ENCODE measurements around the gene PLTP. TPM values are rescaled to one million over a fixed set of nuclear protein-coding genes. Genes with fewer than 3 reads are reported as not detected.
A peak's percentile ranks its signal among the peaks of the same experiment; 100 is the strongest.

The PLTP gene
- total RNA-seq, 2 donors from 2014 or later: 53.6 to 221 TPM

DNA sequence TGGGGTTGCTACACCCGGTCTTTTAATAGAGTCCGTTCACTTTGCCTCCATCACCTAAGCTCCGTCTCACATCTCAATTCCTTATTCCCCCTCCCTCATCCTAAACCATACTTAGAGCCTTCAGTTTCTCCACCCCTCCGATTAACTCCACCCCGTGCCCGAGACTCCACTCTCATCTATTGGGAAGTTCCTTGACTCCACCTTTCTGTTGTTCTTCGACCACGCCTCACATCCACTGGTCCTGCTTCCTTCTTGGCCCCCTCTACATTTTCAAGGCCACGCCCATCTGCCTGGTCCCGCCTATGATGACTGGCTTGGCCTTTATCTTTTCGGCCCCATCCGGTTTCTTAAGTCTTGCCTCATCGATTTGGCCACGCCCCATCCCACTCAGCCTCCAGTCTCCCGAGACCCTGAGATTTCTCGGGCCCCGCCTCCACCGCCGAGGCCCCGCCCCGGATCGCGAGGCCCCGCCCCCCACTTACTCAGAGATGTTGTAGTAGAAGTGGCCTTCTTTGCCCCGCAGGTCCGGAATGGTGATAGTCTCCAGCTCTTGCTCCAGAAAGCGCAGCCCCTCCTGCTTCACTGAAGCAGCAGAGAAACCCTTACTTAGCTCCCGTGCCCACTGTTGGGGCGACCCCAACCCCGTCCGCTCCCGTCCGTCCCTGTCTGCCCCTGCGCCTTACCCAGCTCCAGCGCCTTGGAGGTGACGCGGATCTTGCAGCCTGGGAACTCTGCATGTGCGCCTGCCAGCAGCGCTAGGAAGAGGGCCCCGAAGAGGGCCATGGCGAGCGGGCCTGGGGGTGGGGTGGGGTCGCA lies 1.1 kb downstream of the PLTP start:
- TF ChIP-seq, protein P1, sequence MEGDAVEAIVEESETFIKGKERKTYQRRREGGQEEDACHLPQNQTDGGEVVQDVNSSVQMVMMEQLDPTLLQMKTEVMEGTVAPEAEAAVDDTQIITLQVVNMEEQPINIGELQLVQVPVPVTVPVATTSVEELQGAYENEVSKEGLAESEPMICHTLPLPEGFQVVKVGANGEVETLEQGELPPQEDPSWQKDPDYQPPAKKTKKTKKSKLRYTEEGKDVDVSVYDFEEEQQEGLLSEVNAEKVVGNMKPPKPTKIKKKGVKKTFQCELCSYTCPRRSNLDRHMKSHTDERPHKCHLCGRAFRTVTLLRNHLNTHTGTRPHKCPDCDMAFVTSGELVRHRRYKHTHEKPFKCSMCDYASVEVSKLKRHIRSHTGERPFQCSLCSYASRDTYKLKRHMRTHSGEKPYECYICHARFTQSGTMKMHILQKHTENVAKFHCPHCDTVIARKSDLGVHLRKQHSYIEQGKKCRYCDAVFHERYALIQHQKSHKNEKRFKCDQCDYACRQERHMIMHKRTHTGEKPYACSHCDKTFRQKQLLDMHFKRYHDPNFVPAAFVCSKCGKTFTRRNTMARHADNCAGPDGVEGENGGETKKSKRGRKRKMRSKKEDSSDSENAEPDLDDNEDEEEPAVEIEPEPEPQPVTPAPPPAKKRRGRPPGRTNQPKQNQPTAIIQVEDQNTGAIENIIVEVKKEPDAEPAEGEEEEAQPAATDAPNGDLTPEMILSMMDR (IDR thresholded peaks at IDR 0.05): no peak
- peaks cover 0 to 31% of the 10 kb centered on the region in 2 donors for H3K4me1 ChIP-seq
- peak overlapping the region; percentile 42 to 58 for H3K4me3 ChIP-seq
- H3K27ac ChIP-seq: peak overlapping the region; percentile 82 to 88
- peak; percentile 100 for DNase-seq (ENCODE audit: low spot score)
- no peaks in the 10 kb centered on the region for H3K9me3 ChIP-seq
- H3K36me3 ChIP-seq: peaks cover 4% of the 10 kb centered on the region
- no peaks in the 10 kb centered on the region for H3K27me3 ChIP-seq

DNA sequence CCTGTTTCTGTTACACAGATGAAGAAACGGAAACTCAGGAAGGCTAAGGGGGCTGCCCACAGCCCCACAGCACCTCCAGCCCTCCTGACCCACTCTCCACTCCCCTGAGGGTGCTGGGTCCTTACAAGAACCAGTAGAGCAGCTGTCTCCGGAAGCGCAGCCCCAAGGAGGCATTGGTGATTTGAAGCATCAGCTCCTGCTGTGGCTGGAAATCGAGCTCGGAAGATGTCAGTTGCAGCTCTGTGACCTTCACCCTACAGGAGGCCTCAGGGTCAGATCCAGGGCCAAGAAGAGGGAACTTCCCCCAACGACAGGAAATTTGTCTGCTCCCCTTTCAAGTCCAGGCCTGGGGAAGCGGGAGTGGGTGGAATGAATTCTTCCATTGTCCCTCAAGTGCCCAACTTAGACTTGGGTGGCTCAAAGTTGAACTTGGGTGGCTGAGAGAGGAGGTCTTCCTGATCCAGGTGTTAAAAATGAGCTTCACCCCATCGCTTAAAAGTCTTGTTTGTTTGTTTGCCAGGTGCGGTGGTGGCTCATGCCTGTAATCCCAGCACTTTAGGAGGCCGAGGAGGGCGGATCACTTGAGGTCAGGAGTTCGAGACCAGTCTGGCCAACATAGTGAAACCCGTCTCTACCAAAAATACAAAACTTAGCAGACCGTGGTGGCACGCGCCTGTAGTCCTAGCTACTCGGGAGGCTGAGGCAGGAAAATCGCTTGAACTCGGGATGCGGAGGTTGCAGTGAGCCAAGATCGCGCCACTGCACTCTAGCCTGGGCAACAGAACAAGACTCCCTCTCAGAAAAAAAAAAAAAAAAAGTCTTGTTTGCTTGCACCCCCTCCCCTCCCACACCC lies 1.9 kb downstream of the PLTP start:
- peak overlapping the region; percentile 17 to 82 for H3K27ac ChIP-seq

DNA sequence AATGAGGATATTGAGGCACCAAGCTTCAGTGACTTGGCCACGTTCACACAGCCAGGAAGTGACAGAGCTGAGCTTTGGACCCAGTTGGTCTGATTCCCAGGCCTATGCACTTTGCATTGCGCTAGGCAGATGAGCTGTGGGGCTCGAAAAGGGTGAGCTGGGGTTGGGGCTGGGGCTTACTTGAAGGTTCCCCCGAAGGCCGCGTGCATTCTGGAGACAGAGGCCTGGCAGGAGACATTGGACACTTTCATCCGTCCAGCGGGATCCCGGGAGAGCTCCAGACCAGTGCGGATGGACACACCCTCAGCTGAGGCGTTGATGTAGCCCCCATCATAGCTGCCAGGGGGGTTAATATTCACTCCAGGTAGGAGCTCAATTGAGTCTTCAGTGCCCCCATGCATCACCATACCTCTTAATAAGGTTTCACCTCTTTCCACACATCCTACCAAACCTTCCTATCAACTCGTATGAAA lies 2.6 kb downstream of the PLTP start:
- Histone ChIP-seq H3K9me3 (no peaks in the 10 kb centered on the region), H3K4me1 (peaks cover 0 to 31% of the 10 kb centered on the region in 2 donors), H3K4me3 (no peak overlapping the region), H3K27ac (no peak overlapping the region), H3K36me3 (peaks cover 6% of the 10 kb centered on the region), H3K27me3 (no peaks in the 10 kb centered on the region)
- TF ChIP-seq, protein P1 (IDR thresholded peaks at IDR 0.05): no peak
- no peak for DNase-seq (ENCODE audit: low spot score)

More for the DNA sequence above, 1.9 kb downstream of the PLTP start:
- Histone ChIP-seq H3K36me3 (peaks cover 6% of the 10 kb centered on the region), H3K27me3 (no peaks in the 10 kb centered on the region), H3K9me3 (no peaks in the 10 kb centered on the region), H3K4me1 (peaks cover 0 to 31% of the 10 kb centered on the region in 2 donors), H3K4me3 (peak overlapping the region; percentile 42 to 58)
- DNase-seq (ENCODE audit: low spot score): no peak
- TF ChIP-seq, protein P1 (IDR thresholded peaks at IDR 0.05): no peak

DNA sequence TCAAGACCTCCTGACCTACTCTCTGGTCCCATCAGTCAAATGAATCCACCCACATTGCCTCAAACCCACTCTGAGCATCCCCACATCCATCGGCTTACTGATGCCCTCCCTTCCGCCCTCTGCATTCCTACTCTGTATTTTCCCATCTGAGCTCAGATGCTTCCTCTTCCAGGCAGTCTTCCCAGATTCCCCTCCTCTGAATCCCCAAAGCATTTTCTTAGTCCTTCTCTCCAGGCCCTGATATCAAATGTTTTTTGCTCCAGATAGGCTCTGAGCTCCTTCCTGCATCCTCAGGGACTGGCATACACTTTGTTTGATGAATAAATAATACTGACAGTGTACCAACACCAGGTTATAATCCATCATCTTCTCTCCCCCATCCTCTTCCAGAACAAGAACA lies 3.9 kb downstream of the PLTP start:
- no peak overlapping the region for H3K27ac ChIP-seq
- no peak overlapping the region for H3K4me3 ChIP-seq
- no peak for DNase-seq (ENCODE audit: low spot score)
- H3K36me3 ChIP-seq: peaks cover 12% of the 10 kb centered on the region
- no peaks in the 10 kb centered on the region for H3K27me3 ChIP-seq
- TF ChIP-seq, protein P1 (IDR thresholded peaks at IDR 0.05): no peak
- H3K9me3 ChIP-seq: no peaks in the 10 kb centered on the region
- H3K4me1 ChIP-seq: peaks cover 0 to 31% of the 10 kb centered on the region in 2 donors

DNA sequence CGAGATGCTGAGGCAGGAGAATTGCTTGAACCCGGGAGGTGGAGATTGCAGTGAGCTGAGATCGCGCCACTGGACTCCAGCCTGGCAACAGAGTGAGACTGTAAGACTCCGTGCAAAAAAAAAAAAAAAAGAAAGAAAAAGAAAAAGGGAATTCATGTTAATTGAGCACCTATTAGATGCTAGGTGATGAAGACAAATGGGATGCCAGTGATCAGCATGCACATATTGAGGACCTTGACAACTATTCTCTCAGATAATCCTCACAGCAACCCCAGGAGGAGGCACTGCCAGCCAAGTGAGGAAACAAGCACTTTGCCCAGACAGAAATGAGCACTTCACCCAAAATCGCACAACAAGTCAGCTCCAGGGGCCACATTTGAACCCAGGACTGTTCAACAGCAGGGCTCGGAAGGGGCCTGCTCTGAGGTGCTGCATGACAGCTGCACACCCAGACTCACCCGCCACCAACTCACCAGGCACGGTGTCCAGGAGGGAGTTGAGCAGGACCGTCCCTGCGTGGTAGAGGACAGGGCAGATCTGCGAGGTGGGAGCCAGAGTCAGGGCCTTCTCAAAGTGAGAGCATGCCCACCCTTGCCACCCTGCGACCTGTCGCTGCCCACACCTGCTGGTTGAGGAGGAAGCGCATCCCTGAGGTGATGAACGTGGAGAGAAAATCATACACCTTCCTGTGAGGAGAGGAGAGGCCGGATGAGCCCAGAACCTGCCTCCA lies 4.6 kb downstream of the PLTP start:
- H3K4me3 ChIP-seq: no peak overlapping the region
- no peaks in the 10 kb centered on the region for H3K9me3 ChIP-seq
- peaks cover 12% of the 10 kb centered on the region for H3K36me3 ChIP-seq
- H3K27ac ChIP-seq: no peak overlapping the region
- H3K27me3 ChIP-seq: no peaks in the 10 kb centered on the region
- DNase-seq (ENCODE audit: low spot score): no peak
- H3K4me1 ChIP-seq: peaks cover 0 to 24% of the 10 kb centered on the region in 2 donors
- TF ChIP-seq, protein P1 (IDR thresholded peaks at IDR 0.05): no peak
